ENCODE results near the gene STK36. TPM values are rescaled to one million over a fixed set of nuclear protein-coding genes. Genes with fewer than 3 reads are reported as not detected.

The STK36 gene
- total RNA-seq, 4 donors from 2014 or later = 16.7 to 36.6 (median 22.2) TPM

DNA sequence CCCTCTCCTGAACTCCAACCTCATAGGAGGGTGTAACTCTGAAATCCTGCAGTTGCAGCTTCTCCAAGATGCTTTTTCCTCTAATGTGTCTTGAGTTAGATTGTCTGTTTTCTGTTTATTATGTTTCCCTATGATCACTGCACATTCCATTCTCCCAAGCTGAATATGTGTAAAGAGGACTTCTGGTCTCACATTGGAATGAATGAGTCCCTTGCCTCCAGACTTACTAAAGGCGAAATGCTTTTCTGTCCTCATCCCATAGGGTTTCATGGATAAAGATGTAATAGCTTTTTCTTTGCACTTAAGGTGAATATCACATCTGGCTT, 74.5 kb downstream of the STK36 start:
- Histone ChIP-seq H3K4me1 (peaks cover 0 to 17% (median 0%) of the 10 kb centered on the region in 3 donors), H3K4me3 (no peak overlapping the region), H3K27me3 (no peaks in the 10 kb centered on the region), H3K27ac (peak overlapping the region in 2 of 4 donors; percentile 43 to 54), H3K36me3 (peaks cover 0 to 82% of the 10 kb centered on the region in 2 donors), H3K9me3 (no peaks in the 10 kb centered on the region)
- WGBS, 2 donors (ENCODE audit: low coverage in 1 of 2) = 100% methylated on average over 1 of the region's 1 CpG
- ATAC-seq = no peak
- TF ChIP-seq POLR2A (IDR thresholded peaks at IDR 0.05) = no peak
- TF ChIP-seq, protein P1, sequence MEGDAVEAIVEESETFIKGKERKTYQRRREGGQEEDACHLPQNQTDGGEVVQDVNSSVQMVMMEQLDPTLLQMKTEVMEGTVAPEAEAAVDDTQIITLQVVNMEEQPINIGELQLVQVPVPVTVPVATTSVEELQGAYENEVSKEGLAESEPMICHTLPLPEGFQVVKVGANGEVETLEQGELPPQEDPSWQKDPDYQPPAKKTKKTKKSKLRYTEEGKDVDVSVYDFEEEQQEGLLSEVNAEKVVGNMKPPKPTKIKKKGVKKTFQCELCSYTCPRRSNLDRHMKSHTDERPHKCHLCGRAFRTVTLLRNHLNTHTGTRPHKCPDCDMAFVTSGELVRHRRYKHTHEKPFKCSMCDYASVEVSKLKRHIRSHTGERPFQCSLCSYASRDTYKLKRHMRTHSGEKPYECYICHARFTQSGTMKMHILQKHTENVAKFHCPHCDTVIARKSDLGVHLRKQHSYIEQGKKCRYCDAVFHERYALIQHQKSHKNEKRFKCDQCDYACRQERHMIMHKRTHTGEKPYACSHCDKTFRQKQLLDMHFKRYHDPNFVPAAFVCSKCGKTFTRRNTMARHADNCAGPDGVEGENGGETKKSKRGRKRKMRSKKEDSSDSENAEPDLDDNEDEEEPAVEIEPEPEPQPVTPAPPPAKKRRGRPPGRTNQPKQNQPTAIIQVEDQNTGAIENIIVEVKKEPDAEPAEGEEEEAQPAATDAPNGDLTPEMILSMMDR (IDR thresholded peaks at IDR 0.05) = no peak
- TF ChIP-seq POLR2AphosphoS5 (IDR thresholded peaks at IDR 0.05) = no peak
- no peak for TF ChIP-seq EP300 (IDR thresholded peaks at IDR 0.05)

DNA sequence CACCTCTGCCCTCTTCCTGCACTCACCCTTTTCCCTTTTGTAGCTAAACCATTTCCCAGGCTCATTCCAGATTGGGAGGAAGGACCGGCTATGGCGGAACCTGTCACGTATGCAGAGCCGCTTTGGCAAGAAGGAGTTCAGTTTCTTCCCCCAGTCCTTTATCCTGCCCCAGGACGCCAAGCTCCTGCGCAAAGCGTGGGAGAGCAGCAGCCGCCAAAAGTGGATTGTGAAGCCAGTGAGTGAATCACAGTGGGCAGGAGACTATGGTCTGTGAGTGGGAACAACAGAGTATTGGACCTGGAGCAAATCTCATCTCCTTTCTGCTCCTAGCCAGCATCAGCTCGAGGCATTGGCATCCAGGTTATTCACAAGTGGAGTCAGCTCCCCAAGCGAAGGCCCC, 75.1 kb downstream of the STK36 start:
- Histone ChIP-seq H3K4me1 (peaks cover 0 to 17% (median 0%) of the 10 kb centered on the region in 3 donors), H3K27ac (peak overlapping the region in 3 of 4 donors; percentile 17 to 24 (median 20)), H3K27me3 (no peaks in the 10 kb centered on the region), H3K4me3 (no peak overlapping the region), H3K9me3 (no peaks in the 10 kb centered on the region), H3K36me3 (peaks cover 0 to 82% of the 10 kb centered on the region in 2 donors)
- no peak for ATAC-seq
- no peak for TF ChIP-seq POLR2A (IDR thresholded peaks at IDR 0.05)
- TF ChIP-seq, protein P1 (IDR thresholded peaks at IDR 0.05) = no peak
- TF ChIP-seq POLR2AphosphoS5 (IDR thresholded peaks at IDR 0.05) = no peak
- no peak for TF ChIP-seq EP300 (IDR thresholded peaks at IDR 0.05)
- WGBS, 2 donors (ENCODE audit: low coverage in 1 of 2) = 86 to 90% methylated on average over 5 to 6 of the region's 10 CpGs

DNA sequence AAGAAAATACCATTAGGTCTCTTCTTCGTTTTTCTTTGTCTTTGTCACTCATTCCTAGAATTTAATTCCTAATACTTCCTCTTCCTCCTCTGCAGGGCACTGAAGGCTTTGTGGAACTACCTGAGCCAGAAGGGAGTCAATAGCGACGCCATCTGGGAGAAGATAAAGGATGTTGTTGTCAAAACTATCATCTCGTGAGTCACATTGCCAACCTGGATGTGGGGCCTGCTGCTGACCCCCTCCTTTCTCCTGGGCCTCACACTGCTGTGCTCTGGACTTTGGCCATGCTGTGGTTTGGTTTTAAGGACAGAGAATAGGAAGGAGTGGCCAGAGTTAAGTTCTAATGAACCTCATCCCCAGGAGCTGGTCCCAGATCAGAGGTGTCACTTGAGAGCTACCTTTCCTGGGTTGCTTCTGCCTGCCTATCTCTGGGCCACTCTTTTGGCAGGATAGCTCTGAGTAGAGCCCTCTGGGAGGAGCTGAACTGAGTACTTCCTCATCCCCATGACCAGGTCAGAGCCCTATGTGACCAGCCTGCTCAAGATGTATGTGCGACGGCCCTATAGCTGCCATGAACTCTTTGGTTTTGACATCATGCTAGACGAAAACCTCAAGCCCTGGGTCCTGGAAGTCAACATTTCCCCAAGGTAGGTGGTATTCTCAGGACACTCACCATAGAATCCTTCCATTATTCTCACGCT, 77.0 kb downstream of the STK36 start:
- 91 to 100% methylated on average over 5 to 6 of the region's 8 CpGs for WGBS, 2 donors (ENCODE audit: low coverage in 1 of 2)

More for the DNA sequence above, 77.0 kb downstream of the STK36 start:
- Histone ChIP-seq H3K4me1 (peaks cover 0 to 17% (median 0%) of the 10 kb centered on the region in 3 donors), H3K4me3 (no peak overlapping the region), H3K9me3 (no peaks in the 10 kb centered on the region), H3K27me3 (no peaks in the 10 kb centered on the region), H3K27ac (no peak overlapping the region), H3K36me3 (peaks cover 0 to 90% of the 10 kb centered on the region in 2 donors)
- TF ChIP-seq EP300 (IDR thresholded peaks at IDR 0.05) = no peak
- TF ChIP-seq, protein P1 (IDR thresholded peaks at IDR 0.05) = no peak
- TF ChIP-seq POLR2A (IDR thresholded peaks at IDR 0.05) = no peak
- no peak for TF ChIP-seq POLR2AphosphoS5 (IDR thresholded peaks at IDR 0.05)
- ATAC-seq = no peak

Other genes with a start within 250 kb of the STK36 start
- gene USP37, start 103.7 kb upstream of the STK36 start, total RNA-seq = 10 to 100 TPM in 1 of 4 donors, 1 to 10 TPM in 3; 8.3 to 17.4 (median 9.0) TPM
- gene CNOT9, start 103.2 kb upstream of the STK36 start, total RNA-seq = 10 to 100 TPM; 27.5 to 35.3 (median 32.3) TPM
- gene PLCD4, start 64.2 kb upstream of the STK36 start, total RNA-seq = 10 to 100 TPM in 2 of 4 donors, 1 to 10 TPM in 2; 1.6 to 18.8 (median 9.3) TPM
- gene ZNF142, start 12.5 kb upstream of the STK36 start, total RNA-seq = 10 to 100 TPM; 10.8 to 33.3 (median 24.6) TPM
- 10 to 100 TPM; 24.3 to 37.4 (median 29.9) TPM for gene BCS1L, start 12.4 kb upstream of the STK36 start, total RNA-seq
- 10 to 100 TPM; 16.3 to 24.6 (median 17.7) TPM for gene RNF25, start 84 bp upstream of the STK36 start, total RNA-seq
- gene TTLL4, start 38.7 kb downstream of the STK36 start, total RNA-seq = 10 to 100 TPM in 2 of 4 donors, 1 to 10 TPM in 2; 6.5 to 12.1 (median 8.7) TPM
- 10 to 100 TPM; 20.9 to 29.0 (median 23.5) TPM for gene CYP27A1, start 110.1 kb downstream of the STK36 start, total RNA-seq
- gene PRKAG3, start 159.7 kb downstream of the STK36 start, total RNA-seq = not detected
- 1 to 10 TPM; 1.3 to 4.2 (median 4.0) TPM for gene WNT6, start 187.7 kb downstream of the STK36 start, total RNA-seq
- gene WNT10A, start 208.8 kb downstream of the STK36 start, total RNA-seq = not detected

Data from gastroesophageal sphincter (tissue), 4 donors.